Lung (tissue), 12 donors: Measurements from ENCODE around the gene CAPN2. TPM values are rescaled to one million over a fixed set of nuclear protein-coding genes. Genes with fewer than 3 reads are reported as not detected.
A peak's percentile ranks its signal among the peaks of the same experiment; 100 is the strongest.

Experiments
- ATAC-seq: fragments of 200-7000 bp; cut with Tn5 transposase; one replicate; pipeline ENCODE4 v1.9.1; 2020; ENCODE audit warnings: moderate number of reproducible peaks; ENCODE audit not compliant: insufficient read depth, low FRiP score
- DNase-seq, 3 donors: peaks; one replicate each; pipeline ENCODE4 v3.0.0-alpha.2; 2013 to 2017
- H3K27ac ChIP-seq, 2 donors: one replicate each; pipeline ENCODE4 v1.5.1; 2013; ENCODE audit warnings: mild to moderate bottlenecking in 2 of 2, moderate library complexity in 2 of 2, control low read depth in 1 of 2, inconsistent platforms in 1 of 2, low read depth in 1 of 2, low read length in 1 of 2
- H3K27me3 ChIP-seq, 3 donors: one replicate each; pipeline ENCODE4 v1.5.1; 2013; ENCODE audit warnings: low read length in 2 of 3; ENCODE audit not compliant: control insufficient read depth in 3 of 3, insufficient read depth in 3 of 3
- H3K36me3 ChIP-seq, 4 donors: one replicate each; pipeline ENCODE4 v1.5.1; 2013; ENCODE audit warnings: low read length in 4 of 4, mild to moderate bottlenecking in 1 of 4, moderate library complexity in 1 of 4; ENCODE audit not compliant: control insufficient read depth in 4 of 4, insufficient read depth in 4 of 4
- H3K4me1 ChIP-seq, 5 donors: one replicate each; pipeline ENCODE4 v1.5.1; 2013; ENCODE audit warnings: low read length in 5 of 5, mild to moderate bottlenecking in 2 of 5, moderate library complexity in 1 of 5; ENCODE audit not compliant: control insufficient read depth in 5 of 5, insufficient read depth in 5 of 5
- H3K4me3 ChIP-seq: one replicate; pipeline ENCODE4 v1.5.1; 2013; ENCODE audit warnings: mild to moderate bottlenecking, control low read depth, moderate library complexity
- H3K9ac ChIP-seq, 2 donors: one replicate each; pipeline ENCODE4 v1.5.1; 2013; ENCODE audit warnings: low read length in 2 of 2, control low read depth in 1 of 2; ENCODE audit not compliant: insufficient read depth in 1 of 2
- H3K9me3 ChIP-seq, 4 donors: one replicate each; pipeline ENCODE4 v1.5.1; 2013; ENCODE audit warnings: low read length in 3 of 4, mild to moderate bottlenecking in 1 of 4, moderate library complexity in 1 of 4; ENCODE audit not compliant: control insufficient read depth in 4 of 4, insufficient read depth in 3 of 4
- CTCF ChIP-seq: IDR thresholded peaks from 2 replicates; pipeline ENCODE4 v1.5.1; 2012; ENCODE audit warnings: mild to moderate bottlenecking; ENCODE audit errors: control extremely low read depth, extremely low read depth
- WGBS, 2 donors: extraction: QIAGEN DNeasy Blood & Tissue Kit; methylation state at CpG; one replicate each; pipeline ENCODE4 v1.1.7; 2013; 5-methylcytosine and 5-hydroxymethylcytosine counted together
- polyA plus RNA-seq, 2 donors: library from polyadenylated mRNA; stranded (reverse); fragments of 200-250 nt; gene quantifications; one replicate each; pipeline ENCODE4 v1.2.1, GENCODE V29; 2013
- total RNA-seq, 2 donors: library from RNA; depleted of rRNA in 1 of 2; stranded (reverse); fragments of >200 nt in 1 of 2; gene quantifications; one replicate each; pipeline ENCODE4 v1.2.1, GENCODE V29; 2014 to 2021
- donor health status: control.
- donor health status: control.
- donor health status: Bipolar disorder and iron deficiency.
- donor health status: healthy.
- donor health status: DM: yes; HTN: yes; CAD: no.

Gene CAPN2
- total and polyA plus RNA-seq, 4 donors: 144 to 353 (median 168) TPM

- 87 to 89% methylated on average over 5 of the region's 5 CpGs for WGBS, 2 donors
Measured at GRCh38 chr1:223772771-223773160, 60.4 kb downstream of the CAPN2 start.

GRCh38 chr1:223774134-223774814 is 61.9 kb downstream of the CAPN2 start:
- 95 to 98% methylated on average over 6 of the region's 6 CpGs for WGBS, 2 donors

More at GRCh38 chr1:223772771-223773160, 60.4 kb downstream of the CAPN2 start:
- Histone ChIP-seq H3K27me3 (no peaks in the 10 kb centered on the region), H3K27ac (peak overlapping the region; percentile 38 to 62), H3K4me3 (no peak overlapping the region), H3K9me3 (no peaks in the 10 kb centered on the region), H3K9ac (no peak overlapping the region), H3K36me3 (peaks cover 22 to 34% (median 29%) of the 10 kb centered on the region in 4 donors), H3K4me1 (peaks cover 0 to 14% (median 11%) of the 10 kb centered on the region in 5 donors)
- DNase-seq: no peak
- TF ChIP-seq CTCF: no peak
- no peak for ATAC-seq

GRCh38 chr1:223775054-223775453 is 62.7 kb downstream of the CAPN2 start:
- WGBS, 2 donors: 60 to 77% methylated on average over 4 of the region's 4 CpGs
- Histone ChIP-seq H3K9ac (no peak overlapping the region), H3K4me3 (no peak overlapping the region), H3K27me3 (no peaks in the 10 kb centered on the region), H3K36me3 (peaks cover 25 to 34% (median 30%) of the 10 kb centered on the region in 4 donors), H3K27ac (no peak overlapping the region), H3K9me3 (no peaks in the 10 kb centered on the region), H3K4me1 (peaks cover 0 to 14% (median 11%) of the 10 kb centered on the region in 5 donors)
- DNase-seq (no peak), ATAC-seq (no peak)
- no peak for TF ChIP-seq CTCF

More at GRCh38 chr1:223774134-223774814, 61.9 kb downstream of the CAPN2 start:
- Histone ChIP-seq H3K27me3 (no peaks in the 10 kb centered on the region), H3K36me3 (peaks cover 31 to 36% (median 34%) of the 10 kb centered on the region in 4 donors), H3K9me3 (no peaks in the 10 kb centered on the region), H3K4me3 (no peak overlapping the region), H3K9ac (no peak overlapping the region), H3K27ac (no peak overlapping the region), H3K4me1 (peaks cover 0 to 14% (median 11%) of the 10 kb centered on the region in 5 donors)
- ATAC-seq (no peak), DNase-seq (no peak)
- TF ChIP-seq CTCF: no peak
